Transverse colon (tissue), 4 donors: ENCODE results near the gene C19orf18.

ENCODE experiments used
- CTCF ChIP-seq, 5 experiments: fragments of 200-600 bp in 3 of 5; fragments of 450-650 bp in 2 of 5; sonication (generic) in 3 of 5; IDR thresholded peaks; 1 replicate in 2 of 5; 2 replicates in 3 of 5; pipeline ENCODE4 v1.5.1; 2016 to 2017; ENCODE audit warnings: antibody characterized with exemption in 5 of 5, inconsistent platforms in 3 of 5, mild to moderate bottlenecking in 2 of 5, moderate library complexity in 1 of 5
- POLR2AphosphoS5 ChIP-seq, 3 donors: sonication (generic); formaldehyde crosslinking; IDR thresholded peaks; one replicate each; pipeline ENCODE4 v1.6.1; 2016; ENCODE audit warnings: antibody characterized with exemption in 3 of 3

GRCh38 chr19:57961785-57962184 is 12.5 kb downstream of the C19orf18 start:
- no peak for TF ChIP-seq CTCF (IDR thresholded peaks at IDR 0.05)
- TF ChIP-seq POLR2AphosphoS5 (IDR thresholded peaks at IDR 0.05), result no peak
